Stimulated activated CD4-positive, alpha-beta T cell treated with anti-CD3 and anti-CD28 coated beads, Interleukin-2, amount 100 ng/mL, for 48 hours (primary cell): ENCODE results near the gene CYP1A2.

Source experiments
- DNase-seq, 2 donors: peaks; one replicate each; pipeline ENCODE4 v3.0.0-alpha.2; 2020

Gene CYP1A2

GRCh38 chr15:74790080-74790916, 41.7 kb downstream of the CYP1A2 start:
- no peak for DNase-seq

- no peak for DNase-seq
These were observed 42.4 kb downstream of the CYP1A2 start for GRCh38 chr15:74791007-74791406.

DNA sequence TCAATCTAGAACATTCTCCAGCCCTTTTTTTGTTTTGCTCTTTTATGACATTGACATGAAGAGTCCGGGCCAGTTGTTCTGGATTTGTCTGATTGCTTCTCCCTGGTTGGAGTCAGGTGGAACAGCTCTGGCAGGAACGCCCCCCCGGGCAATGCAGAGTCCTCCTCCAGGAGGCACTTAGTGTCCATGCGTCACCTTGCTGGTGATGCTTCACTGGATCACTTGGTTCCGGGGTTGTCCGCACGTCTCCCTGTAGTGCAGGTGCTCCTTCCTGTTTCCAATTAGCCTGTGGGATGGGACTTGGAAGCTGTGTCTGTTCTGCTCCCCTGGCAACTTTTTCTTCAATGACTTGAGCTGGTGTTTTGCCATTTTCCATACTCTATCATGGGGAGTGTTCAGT, 43.0 kb downstream of the CYP1A2 start:
- no peak for DNase-seq

- no peak for DNase-seq
These were observed 43.8 kb downstream of the CYP1A2 start for GRCh38 chr15:74792227-74793016.

GRCh38 chr15:74793135-74794028, 44.7 kb downstream of the CYP1A2 start:
- peak in 1 of 2 donors; percentile 51 for DNase-seq

DNA sequence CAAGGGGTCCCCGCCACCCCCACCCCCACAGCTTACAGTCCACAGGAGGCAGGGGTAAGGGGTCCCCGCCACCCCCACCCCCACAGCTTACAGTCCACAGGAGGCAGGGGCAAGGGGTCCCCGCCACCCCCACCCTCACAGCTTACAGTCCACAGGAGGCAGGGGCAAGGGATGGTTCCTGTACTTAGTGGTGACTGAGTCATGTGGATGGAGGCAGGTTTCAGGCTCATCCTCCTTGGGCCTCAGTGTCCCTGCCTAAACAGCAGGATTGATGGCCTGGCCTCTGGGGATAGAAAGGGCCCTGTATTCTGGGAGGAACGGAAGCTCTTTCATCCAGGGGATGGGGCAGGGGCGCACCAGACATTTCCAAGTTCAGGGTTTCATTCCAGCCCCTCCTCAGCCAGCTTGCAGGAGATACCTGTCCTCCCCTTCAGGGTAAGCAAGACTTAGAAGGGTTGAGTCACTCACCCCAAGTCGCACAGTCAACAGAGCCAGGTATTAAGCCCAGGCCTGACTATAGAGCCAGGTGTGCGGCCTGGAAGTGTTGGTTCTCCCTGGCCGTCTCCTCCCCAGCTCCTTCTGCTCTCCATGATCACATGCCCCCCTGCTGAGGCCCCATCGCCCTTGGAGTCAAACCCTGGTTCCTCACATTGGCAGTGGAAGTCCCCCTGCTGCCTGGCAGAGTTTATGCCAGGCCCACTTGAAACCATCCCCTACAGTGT, 45.8 kb downstream of the CYP1A2 start:
- no peak for DNase-seq

DNA sequence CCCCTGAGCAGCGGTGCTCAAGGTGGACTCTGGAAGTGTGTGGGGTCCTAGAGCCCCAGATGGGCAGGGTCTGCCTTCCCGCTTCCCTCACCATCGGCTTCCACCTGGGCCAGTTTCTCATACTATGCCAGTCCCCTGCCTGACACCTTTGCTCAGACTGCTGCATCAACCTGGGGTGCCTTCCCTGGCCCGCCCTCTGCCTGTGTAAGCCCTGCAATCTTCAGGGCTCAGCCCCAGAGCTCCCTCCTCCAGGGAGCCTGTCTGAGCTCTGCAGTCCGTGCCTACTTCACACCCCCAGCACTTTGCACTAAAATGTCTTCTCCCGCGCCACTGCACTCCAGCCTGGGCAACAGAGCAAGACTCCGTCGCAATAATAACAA, 46.3 kb downstream of the CYP1A2 start:
- DNase-seq: no peak

DNA sequence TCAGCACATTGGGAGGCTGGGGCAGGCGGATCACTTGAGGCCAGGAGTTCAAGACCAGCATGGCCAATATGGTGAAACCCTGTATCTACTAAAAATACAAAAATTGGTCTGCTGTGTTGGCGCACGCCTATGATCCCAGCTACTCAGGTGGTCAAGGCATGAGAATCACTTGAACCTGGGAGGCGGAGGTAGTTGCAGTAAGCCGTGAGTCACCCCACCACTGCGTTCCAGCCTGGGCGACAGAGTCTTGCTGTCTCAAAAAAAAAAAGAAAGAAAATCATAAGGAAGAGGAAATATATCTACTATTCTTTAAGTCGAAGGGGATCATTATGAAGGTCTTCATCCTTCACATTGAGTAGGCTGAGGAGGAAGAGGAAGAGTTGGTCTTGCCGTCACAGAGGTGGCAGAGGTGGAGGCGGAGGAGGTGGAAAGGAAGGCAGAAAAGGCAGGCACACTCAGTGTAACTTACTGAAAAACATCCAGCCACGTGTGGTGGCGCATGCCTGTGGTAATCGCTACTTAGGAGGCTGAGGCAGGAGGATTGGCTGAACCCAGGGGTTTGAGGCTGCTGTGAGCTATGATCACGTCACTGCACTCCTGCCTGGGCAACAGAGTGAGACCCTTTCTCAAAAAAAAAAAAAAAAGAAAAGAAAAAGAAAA, 47.5 kb downstream of the CYP1A2 start:
- no peak for DNase-seq

DNA sequence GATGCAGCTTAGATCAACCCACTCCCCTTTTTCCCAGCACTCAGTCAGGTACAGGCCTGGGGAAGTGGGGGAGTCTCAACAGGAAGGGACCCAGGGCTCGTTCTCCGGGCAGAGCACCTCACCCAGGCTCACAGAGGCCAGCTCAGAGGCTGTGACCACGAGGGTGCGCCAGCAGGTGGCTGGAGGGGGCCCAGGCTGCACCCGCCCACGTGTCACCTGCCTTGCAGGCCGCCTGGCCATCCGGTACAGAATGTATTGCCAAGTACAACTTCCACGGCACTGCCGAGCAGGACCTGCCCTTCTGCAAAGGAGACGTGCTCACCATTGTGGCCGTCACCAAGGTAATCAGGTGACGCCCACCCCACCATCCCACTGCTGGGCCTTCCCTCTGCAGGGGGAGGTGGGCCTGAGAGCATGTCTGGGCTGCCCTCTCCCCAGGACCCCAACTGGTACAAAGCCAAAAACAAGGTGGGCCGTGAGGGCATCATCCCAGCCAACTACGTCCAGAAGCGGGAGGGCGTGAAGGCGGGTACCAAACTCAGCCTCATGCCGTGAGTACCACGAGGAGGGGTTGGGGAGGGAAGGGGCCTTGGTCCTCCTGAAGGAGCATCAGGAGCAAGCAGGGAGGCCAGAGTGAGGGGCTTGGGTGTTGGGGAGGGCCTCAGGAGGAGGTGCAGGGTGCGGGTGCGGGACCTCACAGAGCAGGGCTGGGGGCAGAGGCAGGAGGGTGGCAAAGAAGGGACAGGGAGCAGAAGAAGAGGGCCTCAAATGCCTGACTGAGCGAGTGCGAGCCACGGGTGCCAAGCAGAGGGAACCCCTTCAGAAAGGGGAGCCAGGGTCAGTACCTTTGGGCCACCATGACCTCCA, 50.0 kb downstream of the CYP1A2 start:
- no peak for DNase-seq

- DNase-seq: no peak
These were observed 50.7 kb downstream of the CYP1A2 start for GRCh38 chr15:74799255-74799855.

DNA sequence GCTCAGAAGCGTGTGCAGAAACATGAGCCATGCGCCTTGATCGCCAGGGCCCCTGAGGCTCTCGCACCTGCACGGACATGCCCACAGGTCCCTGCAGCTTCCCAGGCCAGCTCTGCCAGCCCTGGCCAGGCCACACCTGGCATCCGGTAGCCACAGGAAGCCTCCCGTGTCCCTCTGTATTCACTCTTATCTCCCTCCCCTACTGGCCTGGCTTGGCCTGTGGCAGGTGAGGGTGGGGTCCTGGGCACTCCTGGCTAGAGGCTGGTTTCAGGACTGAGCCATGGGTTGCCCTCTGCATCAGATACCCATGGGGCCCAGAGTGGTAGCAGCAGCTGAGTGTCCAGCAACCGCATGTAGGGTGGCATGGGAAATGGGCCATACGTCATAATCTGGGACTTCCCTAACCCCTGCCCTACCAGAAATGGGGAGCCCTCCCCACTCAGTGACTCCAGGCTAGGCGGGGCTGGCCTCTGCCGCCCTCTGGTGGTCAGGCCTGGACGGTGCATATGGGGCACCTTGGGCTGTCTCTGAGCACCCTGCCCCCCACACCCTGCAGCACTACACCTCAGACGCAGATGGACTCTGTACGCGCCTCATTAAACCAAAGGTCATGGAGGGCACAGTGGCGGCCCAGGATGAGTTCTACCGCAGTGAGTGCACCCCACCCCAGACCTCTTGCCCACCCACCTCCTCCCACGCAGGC, 51.4 kb downstream of the CYP1A2 start:
- peak; percentile 84 to 85 for DNase-seq

- DNase-seq: no peak
These were observed 52.0 kb downstream of the CYP1A2 start for GRCh38 chr15:74800559-74801094.

GRCh38 chr15:74801311-74801997, 52.8 kb downstream of the CYP1A2 start:
- no peak for DNase-seq

DNA sequence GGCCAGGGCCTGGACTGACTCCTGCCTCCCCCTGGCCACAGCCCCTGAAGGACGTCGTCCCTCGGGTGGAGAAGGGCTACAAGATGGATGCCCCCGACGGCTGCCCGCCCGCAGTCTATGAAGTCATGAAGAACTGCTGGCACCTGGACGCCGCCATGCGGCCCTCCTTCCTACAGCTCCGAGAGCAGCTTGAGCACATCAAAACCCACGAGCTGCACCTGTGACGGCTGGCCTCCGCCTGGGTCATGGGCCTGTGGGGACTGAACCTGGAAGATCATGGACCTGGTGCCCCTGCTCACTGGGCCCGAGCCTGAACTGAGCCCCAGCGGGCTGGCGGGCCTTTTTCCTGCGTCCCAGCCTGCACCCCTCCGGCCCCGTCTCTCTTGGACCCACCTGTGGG, 53.6 kb downstream of the CYP1A2 start:
- no peak for DNase-seq

GRCh38 chr15:74802862-74803447, 54.3 kb downstream of the CYP1A2 start:
- no peak for DNase-seq

GRCh38 chr15:74804935-74805334, 56.3 kb downstream of the CYP1A2 start:
- no peak for DNase-seq
